HG03135 (cell line): ENCODE measurements around the gene SERPINB3.
"Not testable (repeated sequence)": the region's sequence is repeated elsewhere in the genome, so short reads cannot be mapped to it uniquely, and the experiment has no call there.

Source experiments
- ATAC-seq: cut with Tn5 transposase; IDR thresholded peaks from one replicate; pipeline ENCODE4 v1.9.1; 2021; ENCODE audit warnings: mild to moderate bottlenecking, moderate library complexity; ENCODE audit not compliant: unreplicated experiment

Gene SERPINB3

DNA sequence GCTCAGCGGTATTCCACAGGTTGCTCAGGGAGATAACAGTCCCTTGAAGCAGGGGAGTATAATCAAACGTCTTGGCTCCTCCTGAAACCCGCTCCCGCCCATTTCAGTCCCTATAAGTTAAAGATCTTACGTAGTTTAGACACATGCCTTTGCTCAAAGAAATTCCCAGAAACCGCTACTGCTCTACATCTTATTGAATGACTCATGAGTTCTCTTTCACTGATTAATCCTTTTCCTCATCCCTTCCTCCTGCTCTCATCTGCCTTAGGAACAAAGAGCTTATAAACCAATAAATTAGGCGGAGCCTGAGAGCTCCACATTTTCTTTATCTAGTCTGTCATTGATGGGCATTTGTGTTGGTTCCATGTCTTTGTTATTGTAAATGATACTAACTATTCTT is 13.5 kb downstream of the SERPINB3 start:
- no peak for ATAC-seq

DNA sequence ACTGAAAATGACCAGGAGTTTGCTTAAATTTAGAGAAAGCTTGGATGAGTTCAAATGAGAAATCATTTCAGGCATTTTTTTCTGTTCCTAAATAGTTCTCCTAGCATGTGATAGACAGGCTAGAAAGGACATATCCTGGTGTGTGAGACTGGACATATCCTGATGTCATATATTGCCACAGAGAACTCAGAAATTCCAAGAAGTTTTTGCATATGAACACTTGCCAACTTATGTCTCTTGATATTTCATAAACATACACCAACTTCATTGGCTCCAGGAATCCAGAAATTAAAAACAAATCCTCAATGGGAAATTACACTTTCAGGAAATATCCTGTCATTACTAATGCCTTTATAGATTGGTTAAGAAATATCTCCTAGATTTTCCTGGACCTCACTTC is 14.8 kb downstream of the SERPINB3 start:
- ATAC-seq, result no peak

DNA sequence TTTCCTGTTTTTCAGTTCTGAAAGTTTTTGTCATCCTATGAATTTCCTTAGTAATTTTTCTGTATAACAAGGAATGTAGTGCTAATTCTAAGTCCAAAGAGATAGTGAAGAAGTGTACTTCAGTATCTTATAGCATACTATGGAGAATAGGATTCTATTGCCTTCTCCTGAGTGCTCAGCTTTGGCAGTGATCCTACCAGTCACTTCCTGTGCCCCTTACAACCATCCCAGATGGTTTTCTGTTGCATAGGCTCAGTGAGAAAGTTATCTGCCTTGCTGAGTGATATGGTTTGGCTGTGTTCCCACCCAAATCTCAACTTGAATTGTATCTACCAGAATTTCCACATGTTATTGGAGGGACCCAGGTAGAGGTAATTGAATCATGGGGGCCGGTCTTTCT is 17.0 kb downstream of the SERPINB3 start:
- ATAC-seq, result not testable (repeated sequence)

DNA sequence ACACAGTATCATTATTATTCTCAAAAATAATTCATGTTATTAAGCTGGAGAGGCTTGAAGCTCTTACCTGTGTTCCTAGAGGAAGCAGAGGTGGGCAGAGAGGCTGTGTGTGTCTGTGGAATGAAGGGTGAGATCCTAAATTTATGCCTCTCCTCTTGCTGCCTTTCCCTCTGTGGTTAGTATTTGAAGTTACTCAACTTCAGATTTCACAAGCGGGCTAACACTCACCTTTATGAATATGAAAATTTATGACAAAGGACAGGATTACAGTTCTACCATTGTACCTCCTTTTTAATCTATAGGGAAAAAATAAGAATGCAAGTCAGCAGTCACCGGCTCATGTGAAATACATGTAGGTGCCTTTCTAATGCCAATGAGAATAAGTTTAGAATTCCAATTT is 17.6 kb downstream of the SERPINB3 start, which contains the start of gene SERPINB4:
TSS of gene SERPINB4 (minus strand) at position 115 of the 400 bp plus-strand sequence. CDS start 679 bp downstream, outside the sequence.
- ATAC-seq, result not testable (repeated sequence)

DNA sequence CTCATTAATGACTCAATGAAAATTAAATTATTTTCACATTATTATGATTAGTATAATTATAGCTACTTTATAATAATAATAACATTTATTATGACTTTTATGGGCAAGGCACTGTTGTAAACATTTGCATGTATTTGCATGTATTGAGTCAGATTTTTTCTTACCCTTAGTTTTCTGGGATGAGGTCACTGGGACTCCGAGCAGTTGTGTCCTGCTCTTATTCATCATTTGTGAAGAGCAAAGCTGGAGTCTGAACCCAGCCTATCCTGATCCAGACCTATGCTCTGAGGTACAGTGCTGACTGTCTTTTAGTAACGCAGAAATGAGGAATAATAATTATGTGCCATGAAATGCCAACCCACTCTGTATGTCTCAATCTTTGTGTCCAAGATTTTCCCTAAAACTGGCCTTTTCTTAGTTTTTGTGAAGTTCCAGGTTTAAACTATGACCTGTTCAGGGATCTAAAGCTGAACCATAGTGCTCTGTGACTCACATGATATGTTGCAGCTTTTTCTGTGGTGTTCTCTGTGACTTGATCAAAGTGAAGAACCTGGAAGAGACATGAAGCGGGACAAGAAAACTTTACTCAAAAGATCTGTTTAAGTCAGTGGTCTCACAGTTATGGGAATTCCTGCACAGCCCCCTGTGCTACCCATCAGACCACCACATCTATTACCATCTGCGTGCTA is 18.9 kb downstream of the SERPINB3 start:
- ATAC-seq, result not testable (repeated sequence)

DNA sequence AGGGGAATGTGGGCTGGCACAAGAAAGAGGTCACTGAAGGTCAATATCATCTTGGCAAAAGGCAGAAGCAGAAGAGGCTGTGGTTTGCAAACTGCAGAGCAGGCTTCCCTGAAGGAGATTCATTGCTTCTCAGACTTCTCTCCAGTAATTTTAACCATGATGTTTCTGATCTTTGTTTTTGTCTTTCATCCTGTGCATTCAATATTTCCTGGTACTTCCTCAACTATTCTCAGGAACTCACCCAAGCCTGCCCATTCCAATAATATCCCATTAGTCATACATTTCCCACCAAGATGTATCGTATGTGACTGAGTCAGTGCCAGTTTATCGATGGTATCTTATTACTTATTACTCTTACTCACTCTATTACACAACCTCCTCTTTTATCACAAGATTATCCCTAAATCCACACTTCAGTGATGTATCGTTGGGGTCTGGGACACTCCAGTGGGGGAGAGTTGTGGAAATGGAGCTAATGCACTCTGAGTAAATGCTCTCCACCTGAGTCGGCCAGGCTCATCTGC is 20.5 kb downstream of the SERPINB3 start:
- not testable (repeated sequence) for ATAC-seq

DNA sequence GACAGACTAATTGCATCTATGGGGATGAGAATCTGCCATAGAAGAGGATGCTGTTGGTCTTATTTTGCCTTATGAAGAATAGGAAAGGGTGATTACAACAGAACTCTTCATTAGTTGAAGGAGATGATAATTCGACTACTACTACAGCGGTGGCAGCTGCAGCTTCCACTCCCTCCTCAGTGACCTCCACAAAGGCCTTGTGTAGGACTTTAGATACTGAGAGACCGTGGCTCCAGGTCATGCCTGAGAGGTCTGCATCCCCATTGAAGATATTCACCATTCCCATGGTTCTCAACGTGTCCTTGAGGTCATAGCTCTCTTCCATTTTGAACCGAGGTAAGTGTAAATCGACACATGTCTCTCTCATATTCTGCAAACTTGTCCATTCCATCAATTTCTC is 24.0 kb downstream of the SERPINB3 start:
- no peak for ATAC-seq

DNA sequence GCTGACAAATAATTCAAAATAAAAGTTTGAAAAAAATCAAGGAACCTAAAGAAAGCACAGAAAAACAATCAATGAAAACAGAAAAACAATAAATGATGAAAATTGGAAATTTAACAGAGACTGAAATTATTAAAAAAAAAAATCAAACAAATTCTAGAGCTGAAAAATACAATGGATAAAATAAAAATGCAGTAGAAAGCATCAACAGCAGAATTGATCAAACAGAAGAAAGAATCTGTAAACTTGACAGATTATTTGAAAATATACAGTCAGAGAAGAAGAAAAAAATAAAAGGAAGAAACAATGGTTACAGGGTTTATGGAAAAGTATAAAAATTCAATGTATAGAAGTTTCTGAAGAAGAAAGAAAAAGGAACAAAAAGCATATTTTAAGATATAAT is 33.9 kb downstream of the SERPINB3 start:
- ATAC-seq, result no peak

DNA sequence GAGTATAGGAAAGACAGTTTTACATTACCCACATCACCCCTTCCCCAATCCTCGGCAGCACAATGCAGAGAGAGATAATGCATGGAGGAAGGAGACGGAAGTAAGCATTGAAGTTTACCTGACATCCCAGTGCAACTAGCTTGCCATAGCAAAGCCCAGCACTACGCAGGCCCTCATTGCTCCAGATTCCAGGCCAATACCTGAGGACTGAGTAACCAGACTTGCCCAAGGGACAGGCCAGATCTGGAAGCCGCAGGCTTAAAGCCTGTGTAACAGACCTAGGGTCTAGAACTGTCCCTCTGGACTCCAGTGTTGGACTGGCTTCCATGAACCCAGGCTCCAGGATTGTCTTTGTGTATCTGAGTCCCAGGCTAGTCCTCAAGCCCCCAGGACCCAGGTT is 35.3 kb downstream of the SERPINB3 start:
- no peak for ATAC-seq

DNA sequence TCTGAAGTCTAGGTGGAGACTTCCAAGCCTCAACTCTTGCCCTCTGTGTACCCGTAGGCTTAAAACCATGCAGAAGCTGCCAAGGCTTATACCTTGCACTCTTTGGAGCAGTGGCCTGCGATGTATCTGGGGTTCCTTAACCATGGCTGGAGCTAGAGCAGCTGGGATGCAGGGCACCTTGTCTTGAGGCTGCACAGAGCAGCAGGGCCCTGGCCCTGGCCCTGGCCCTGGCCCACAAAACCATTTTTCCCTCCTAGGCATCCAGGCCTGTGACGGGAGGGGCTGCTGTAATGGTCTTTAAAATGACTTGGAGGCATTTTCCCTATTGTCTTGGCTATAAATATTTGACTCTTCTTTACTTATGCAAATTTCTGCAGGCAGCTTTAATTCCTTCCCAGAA is 36.8 kb downstream of the SERPINB3 start:
- ATAC-seq, result no peak

DNA sequence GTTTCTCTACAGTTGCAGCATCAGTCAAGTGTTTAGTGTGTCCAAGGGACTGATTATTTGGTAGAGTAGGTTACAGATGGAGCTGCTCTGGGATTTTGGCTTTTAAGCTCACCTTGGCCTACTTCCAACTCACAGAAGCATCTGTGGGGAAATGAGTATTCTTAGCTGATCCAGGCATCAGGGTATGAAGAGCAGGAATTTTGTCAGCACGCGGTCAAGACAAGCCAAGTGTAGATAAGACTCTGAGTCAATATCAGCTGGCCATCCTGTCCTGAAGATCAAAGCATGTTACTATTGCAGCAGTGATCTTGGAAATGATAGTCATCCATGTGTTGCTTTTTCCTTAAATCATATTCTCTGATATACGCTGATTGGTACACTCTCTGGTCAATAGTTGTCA is 42.0 kb downstream of the SERPINB3 start:
- no peak for ATAC-seq

DNA sequence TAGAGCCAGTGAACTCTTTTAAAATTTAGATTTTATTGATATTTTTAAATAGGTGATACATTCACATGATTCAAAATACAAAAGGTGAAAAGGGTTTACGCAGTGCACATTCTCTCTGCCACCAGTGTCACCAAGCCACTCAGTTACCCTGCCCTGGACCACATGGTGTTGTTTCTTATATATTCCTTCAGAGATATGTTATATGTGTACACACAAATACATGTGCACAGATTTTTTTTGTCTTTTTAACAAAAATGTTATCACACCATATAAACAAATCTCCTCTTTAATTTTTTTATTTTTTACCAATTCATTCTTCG is 43.8 kb downstream of the SERPINB3 start:
- no peak for ATAC-seq

DNA sequence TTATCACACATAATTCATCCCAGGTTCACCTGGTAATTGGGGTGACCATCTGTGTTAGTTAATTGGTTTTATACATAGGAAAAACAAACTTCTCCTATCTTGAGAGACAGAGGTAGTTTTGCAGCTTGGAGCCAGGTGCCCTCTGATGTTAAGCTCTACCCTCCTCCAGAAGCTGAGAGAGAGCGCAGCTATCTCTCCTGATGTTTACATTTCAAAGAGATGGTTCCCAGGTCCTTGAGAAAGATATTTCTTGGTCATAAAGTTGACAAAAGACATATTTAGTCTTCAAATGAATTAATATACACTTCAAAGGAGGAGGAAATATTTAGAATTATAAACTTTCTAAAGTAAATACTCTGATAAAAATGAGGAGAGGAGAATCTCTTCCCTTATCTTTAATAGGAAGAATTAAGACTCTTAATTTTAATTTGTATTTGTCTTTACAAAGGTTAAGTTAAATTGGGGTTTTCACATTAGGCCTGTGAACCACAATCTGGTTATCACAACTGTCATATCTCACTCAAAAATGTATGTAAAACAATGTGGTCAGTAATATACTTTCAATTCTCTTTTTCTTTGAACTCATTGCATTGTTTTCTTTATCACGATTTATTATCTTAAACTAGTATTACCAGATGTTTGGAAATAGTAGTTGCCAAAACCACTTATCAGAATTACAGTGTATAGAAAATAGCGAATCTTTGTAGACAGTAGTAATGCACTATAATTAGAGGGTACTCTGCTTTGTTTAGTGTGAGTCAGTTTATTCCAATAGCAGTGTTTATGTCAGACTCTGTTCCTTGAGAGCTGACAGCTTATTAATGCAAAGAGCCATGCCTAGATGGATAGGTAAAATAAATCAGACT is 44.4 kb downstream of the SERPINB3 start:
- peak; percentile 76 for ATAC-seq

DNA sequence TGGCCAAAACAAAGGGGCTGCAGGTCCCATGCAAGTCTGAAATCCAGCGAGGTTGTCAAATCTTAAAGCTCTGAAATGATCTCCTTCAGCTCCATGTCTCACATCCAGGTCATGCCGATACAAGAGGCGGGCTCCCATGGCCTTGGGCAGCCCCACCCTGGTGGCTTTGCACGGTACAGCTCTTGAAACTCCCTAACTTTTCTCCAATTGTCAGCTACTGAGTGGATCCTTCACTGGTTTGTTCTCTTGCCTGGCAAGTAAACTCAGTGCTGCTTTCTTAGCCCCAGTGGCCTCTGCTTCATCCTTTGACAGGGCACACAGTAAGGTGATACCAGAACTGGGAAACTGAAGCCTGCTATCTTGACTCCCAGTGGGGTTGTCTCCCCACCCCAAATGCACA is 48.3 kb downstream of the SERPINB3 start:
- ATAC-seq, result no peak

DNA sequence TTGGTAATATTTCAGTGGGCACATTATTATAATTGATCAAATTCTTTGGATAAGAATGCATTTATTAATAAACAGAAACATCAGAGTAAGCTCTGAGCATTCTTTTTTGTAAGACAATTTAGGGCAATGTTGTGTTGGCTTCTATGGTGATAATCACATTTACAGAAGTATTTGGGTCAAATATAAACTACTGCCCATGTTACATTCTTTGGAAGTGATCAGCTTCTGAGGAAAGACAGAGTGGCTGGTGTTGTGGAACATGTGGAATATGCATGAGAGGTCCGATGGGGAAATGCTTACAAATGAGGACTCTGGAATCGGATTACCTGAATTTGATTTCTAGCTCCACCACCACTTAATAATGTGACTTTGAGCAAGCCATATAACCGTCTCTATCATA is 55.2 kb downstream of the SERPINB3 start:
- ATAC-seq, result no peak
